Spleen (tissue), 11 donors: ENCODE results near the gene MESP2. TPM values are rescaled to one million over a fixed set of nuclear protein-coding genes. Genes with fewer than 3 reads are reported as not detected.
A peak's percentile ranks its signal among the peaks of the same experiment; 100 is the strongest.
"Not testable (repeated sequence)": the region's sequence is repeated elsewhere in the genome, so short reads cannot be mapped to it uniquely, and the experiment has no call there.

Experiments
- DNase-seq: peaks from one replicate; pipeline ENCODE4 v3.0.0-alpha.2; 2020
- H3K27ac ChIP-seq, 8 donors: fragments of 200-600 bp; sonication (generic) in 7 of 8; 1 replicate in 4 of 8; 2 replicates in 4 of 8; pipeline versions ENCODE4 v1.5.0 to v1.8.0; 2016 to 2021; ENCODE audit warnings: inconsistent platforms in 4 of 8, mild to moderate bottlenecking in 4 of 8, moderate library complexity in 1 of 8
- H3K27me3 ChIP-seq, 7 donors: fragments of 200-600 bp; sonication (generic) in 6 of 7; replicated peaks in 1 of 7; 1 replicate in 4 of 7; 2 replicates in 3 of 7; pipeline versions ENCODE4 v1.5.0 to v1.8.0; 2016 to 2021; ENCODE audit warnings: inconsistent platforms in 3 of 7, mild to moderate bottlenecking in 1 of 7
- H3K36me3 ChIP-seq, 6 donors: fragments of 200-600 bp; sonication (generic) in 5 of 6; 1 replicate in 4 of 6; 2 replicates in 2 of 6; pipeline versions ENCODE4 v1.5.0 to v1.8.0; 2016 to 2021; ENCODE audit warnings: inconsistent platforms in 2 of 6
- H3K4me1 ChIP-seq, 6 donors: fragments of 200-600 bp; sonication (generic) in 5 of 6; 1 replicate in 3 of 6; 2 replicates in 3 of 6; pipeline versions ENCODE4 v1.5.0 to v1.8.0; 2016 to 2021; ENCODE audit warnings: inconsistent platforms in 3 of 6
- H3K4me3 ChIP-seq, 8 donors: fragments of 200-600 bp; sonication (generic) in 7 of 8; 1 replicate in 4 of 8; 2 replicates in 4 of 8; pipeline versions ENCODE4 v1.5.0 to v1.8.0; 2016 to 2021; ENCODE audit warnings: inconsistent platforms in 4 of 8, mild to moderate bottlenecking in 4 of 8, moderate library complexity in 2 of 8
- H3K9me3 ChIP-seq, 8 donors: fragments of 200-600 bp; sonication (generic) in 7 of 8; 1 replicate in 4 of 8; 2 replicates in 4 of 8; pipeline versions ENCODE4 v1.5.0 to v1.8.0; 2016 to 2021; ENCODE audit warnings: inconsistent platforms in 4 of 8
- POLR2A ChIP-seq, 3 donors: fragments of 450-650 bp; IDR thresholded peaks; one replicate each; pipeline ENCODE4 v1.5.1; 2017; ENCODE audit warnings: antibody characterized with exemption in 3 of 3, mild to moderate bottlenecking in 1 of 3
- POLR2AphosphoS5 ChIP-seq, 3 donors: sonication (generic); formaldehyde crosslinking; IDR thresholded peaks; one replicate each; pipeline ENCODE4 v1.5.1; 2017; ENCODE audit warnings: antibody characterized with exemption in 3 of 3
- WGBS, 5 donors: extraction: QIAGEN DNeasy Blood & Tissue Kit in 3 of 5; methylation state at CpG; one replicate each; pipeline versions ENCODE4 v1.1.5 to v1.1.7; 2013 to 2018; 5-methylcytosine and 5-hydroxymethylcytosine counted together
- intact Hi-C: fragments of 100-400 bp; cut with DNase I; formaldehyde crosslinking; loops from one replicate; pipeline ENCODE4 v1.15.0; 2023; ENCODE audit warnings: low total_unique reads
- polyA plus RNA-seq, 3 donors: library from polyadenylated mRNA; stranded (reverse); fragments of 200-250 nt; gene quantifications; one replicate each; pipeline ENCODE4 v1.2.1, GENCODE V29; 2013
- total RNA-seq, 7 donors: library from RNA; depleted of rRNA in 3 of 7; stranded (reverse); fragments of >200 nt in 3 of 7; fragmentation: NEBNext Ultra II Directional in 4 of 7; extraction: Animal tissue kit (Norgen Biotek cat#: 25700) in 4 of 7; gene quantifications; one replicate each; pipeline versions ENCODE4 v1.1.0 to v1.2.1, GENCODE V29; 2016 to 2021
- TF ChIP-seq, protein P1 (sequence below), 11 experiments: fragments of 200-600 bp in 7 of 11; fragments of 450-650 bp in 4 of 11; sonication (generic) in 4 of 11; IDR thresholded peaks in 8 of 11; conservative IDR thresholded peaks in 3 of 11; 1 replicate in 7 of 11; 2 replicates in 4 of 11; pipeline versions ENCODE4 v1.4.0 to v1.8.0; 2016 to 2021; ENCODE audit warnings: antibody characterized with exemption in 11 of 11, inconsistent platforms in 4 of 11, mild to moderate bottlenecking in 1 of 11
- donor health status: healthy with polysubstance abuse.
- donor health status: DM: no; HTN: no; CAD: no; lungs with moderate emphysema.
- donor health status: DM: no; HTN: no; CAD: no.
- donor health status: Bipolar disorder and iron deficiency.
- donor health status: healthy.
- donor health status: DM: no; HTN: no; CAD: no.
- donor health status: DM: yes; HTN: yes; CAD: no.

The MESP2 gene
- total and polyA plus RNA-seq, 10 donors: 0.05 TPM; not detected in 9

DNA sequence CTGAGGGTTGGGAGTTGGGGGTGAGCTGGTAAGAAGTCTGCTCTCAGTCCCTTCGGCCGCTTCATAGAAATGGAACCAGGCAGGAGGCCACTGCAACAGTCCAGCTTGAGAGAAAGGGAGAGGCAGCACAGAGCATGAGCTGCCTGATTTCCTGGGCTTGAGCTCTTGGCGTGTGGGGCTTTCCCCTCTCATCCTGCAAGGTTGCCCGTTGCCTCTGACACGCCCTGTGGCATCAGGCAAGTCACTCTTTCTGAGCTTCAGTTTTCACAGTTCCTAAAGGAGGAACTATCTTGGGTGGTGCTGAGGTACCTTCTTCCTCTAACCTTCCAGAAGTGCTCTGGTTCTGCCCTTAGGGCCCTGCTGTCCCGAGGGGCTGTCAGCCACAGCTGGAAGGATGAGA, 4.9 kb downstream of the MESP2 start:
- Histone ChIP-seq H3K36me3 (peaks cover 0 to 20% (median 0%) of the 10 kb centered on the region in 6 donors), H3K4me3 (no peak overlapping the region), H3K27me3 (peaks cover 0 to 34% (median 8%) of the 10 kb centered on the region in 7 donors), H3K27ac (peak overlapping the region in 3 of 8 donors; percentile 14 to 48 (median 32)), H3K4me1 (peaks cover 0 to 50% (median 29%) of the 10 kb centered on the region in 6 donors), H3K9me3 (no peaks in the 10 kb centered on the region)
- peak; percentile 74 for DNase-seq
- TF ChIP-seq, protein P1, sequence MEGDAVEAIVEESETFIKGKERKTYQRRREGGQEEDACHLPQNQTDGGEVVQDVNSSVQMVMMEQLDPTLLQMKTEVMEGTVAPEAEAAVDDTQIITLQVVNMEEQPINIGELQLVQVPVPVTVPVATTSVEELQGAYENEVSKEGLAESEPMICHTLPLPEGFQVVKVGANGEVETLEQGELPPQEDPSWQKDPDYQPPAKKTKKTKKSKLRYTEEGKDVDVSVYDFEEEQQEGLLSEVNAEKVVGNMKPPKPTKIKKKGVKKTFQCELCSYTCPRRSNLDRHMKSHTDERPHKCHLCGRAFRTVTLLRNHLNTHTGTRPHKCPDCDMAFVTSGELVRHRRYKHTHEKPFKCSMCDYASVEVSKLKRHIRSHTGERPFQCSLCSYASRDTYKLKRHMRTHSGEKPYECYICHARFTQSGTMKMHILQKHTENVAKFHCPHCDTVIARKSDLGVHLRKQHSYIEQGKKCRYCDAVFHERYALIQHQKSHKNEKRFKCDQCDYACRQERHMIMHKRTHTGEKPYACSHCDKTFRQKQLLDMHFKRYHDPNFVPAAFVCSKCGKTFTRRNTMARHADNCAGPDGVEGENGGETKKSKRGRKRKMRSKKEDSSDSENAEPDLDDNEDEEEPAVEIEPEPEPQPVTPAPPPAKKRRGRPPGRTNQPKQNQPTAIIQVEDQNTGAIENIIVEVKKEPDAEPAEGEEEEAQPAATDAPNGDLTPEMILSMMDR (IDR thresholded peaks at IDR 0.05 in 8 of 11, conservative IDR thresholded peaks at IDR 0.05 in 3 of 11): no peak
- TF ChIP-seq POLR2AphosphoS5 (IDR thresholded peaks at IDR 0.05) (no peak), POLR2A (IDR thresholded peaks at IDR 0.05) (no peak)
- intact Hi-C loops: no loop called here
- WGBS, 5 donors: 40 to 65% (median 52%) methylated on average over 6 of the region's 6 CpGs

DNA sequence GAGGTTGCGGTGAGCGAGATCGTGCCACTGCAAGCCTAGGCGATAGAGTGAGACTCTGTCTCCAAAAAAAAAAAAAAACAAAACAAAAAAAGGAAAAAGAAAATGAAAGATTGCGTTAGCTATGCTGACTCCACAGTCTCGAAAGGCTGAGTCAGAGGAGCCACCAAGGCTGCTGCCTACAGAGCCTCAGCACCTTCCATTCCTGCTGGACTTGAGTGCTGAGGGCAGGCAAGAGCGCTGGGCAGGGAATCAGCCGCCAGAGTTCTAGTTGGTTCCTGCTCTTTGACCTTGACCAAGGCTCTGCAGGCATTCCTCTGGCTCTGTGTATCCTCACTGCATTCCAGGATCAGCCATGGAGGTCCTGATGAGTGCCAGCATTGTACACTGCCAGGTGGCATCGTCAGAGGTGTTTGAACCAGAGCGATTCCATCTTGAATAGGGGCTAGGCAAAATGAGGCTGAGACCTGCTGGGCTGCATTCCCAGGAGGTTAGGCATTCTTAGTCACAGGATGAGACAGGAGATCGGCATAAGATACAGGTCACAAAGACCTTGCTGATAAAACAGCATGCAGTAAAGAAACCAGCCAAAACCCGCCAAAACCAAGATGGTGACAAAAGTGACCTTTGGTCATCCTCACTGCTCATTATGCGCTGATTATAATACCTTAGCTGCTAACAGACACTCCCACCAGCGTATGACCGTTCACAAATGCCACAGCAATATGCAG, 5.9 kb downstream of the MESP2 start:
- intact Hi-C loops: no loop called here
- Histone ChIP-seq H3K4me3 (no peak overlapping the region), H3K4me1 (peaks cover 0 to 40% (median 19%) of the 10 kb centered on the region in 6 donors), H3K27me3 (peaks cover 0 to 24% (median 4%) of the 10 kb centered on the region in 7 donors), H3K36me3 (peaks cover 0 to 21% (median 0%) of the 10 kb centered on the region in 6 donors), H3K9me3 (no peaks in the 10 kb centered on the region), H3K27ac (no peak overlapping the region)
- peak; percentile 48 for DNase-seq
- TF ChIP-seq POLR2A (IDR thresholded peaks at IDR 0.05) (no peak), POLR2AphosphoS5 (IDR thresholded peaks at IDR 0.05) (no peak)
- TF ChIP-seq, protein P1 (IDR thresholded peaks at IDR 0.05 in 8 of 11, conservative IDR thresholded peaks at IDR 0.05 in 3 of 11): no peak
- WGBS, 5 donors: 65 to 77% (median 70%) methylated on average over 15 of the region's 15 CpGs

DNA sequence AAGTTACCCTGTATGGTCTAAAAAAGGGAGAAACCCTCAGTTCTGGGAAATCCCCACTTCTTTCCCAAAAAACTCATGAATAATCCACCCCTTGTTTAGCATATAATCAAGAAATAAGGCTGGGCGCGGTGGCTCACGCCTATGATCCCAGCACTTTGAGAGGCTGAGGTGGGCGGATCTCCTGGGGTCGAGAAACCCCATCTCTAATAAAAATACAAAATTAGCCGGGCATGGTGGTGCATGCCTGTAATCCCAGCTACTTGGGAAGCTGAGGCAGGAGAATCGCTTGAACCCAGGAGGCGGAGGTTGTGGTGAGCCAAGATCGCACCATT, 6.5 kb downstream of the MESP2 start:
- H3K9me3 ChIP-seq, H3K27ac ChIP-seq, H3K4me3 ChIP-seq, intact Hi-C loops: not testable (repeated sequence)
- H3K27me3 ChIP-seq: peaks cover 0 to 18% (median 4%) of the 10 kb centered on the region in 7 donors
- 83 to 93% (median 87%) methylated on average over 8 to 9 of the region's 9 CpGs for WGBS, 5 donors
- peak; percentile 47 for DNase-seq
- H3K36me3 ChIP-seq: peaks cover 0 to 23% (median 0%) of the 10 kb centered on the region in 6 donors
- peaks cover 0 to 36% (median 18%) of the 10 kb centered on the region in 6 donors for H3K4me1 ChIP-seq

DNA sequence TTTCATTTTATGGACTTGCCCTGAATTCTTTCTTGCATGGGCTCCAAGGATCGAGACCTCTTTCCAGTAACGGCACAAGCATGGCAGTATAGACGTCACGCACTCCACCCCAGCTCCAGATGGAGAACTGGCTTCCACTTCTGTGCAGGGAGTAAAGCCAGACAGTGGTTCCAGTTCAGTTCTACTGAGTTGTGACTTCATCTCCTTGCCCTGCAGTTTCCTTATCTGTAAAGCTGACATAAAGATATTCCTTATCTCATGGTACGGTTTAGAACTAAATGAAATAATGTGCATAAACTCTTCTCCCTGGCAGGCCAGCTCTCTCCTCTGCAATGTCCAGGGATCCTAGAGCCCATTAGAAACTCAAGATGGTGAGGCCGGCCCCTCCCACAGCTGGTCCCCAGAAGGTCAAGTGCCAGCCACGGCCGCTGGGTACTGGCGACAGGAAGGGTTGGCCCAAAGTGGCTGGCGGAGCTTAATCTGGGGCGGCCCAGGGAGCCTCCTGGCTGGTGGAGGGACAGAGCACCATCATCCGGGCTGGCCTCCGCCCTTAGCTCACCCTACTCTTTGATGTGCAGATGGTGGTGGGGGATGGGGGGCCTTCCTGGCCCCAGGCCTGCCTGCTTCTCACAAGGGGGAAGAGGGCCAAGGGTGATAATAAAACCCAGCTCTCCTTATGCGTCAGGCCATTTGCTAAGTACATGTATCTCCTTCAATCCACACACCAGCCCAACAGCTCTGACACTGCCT, 7.2 kb downstream of the MESP2 start:
- Histone ChIP-seq H3K36me3 (peaks cover 0 to 30% (median 0%) of the 10 kb centered on the region in 6 donors), H3K4me3 (no peak overlapping the region), H3K27ac (no peak overlapping the region), H3K9me3 (peaks cover 0 to 11% (median 7%) of the 10 kb centered on the region in 8 donors), H3K27me3 (peaks cover 0 to 12% (median 0%) of the 10 kb centered on the region in 7 donors), H3K4me1 (peaks cover 0 to 36% (median 18%) of the 10 kb centered on the region in 6 donors)
- DNase-seq: peak; percentile 73
- TF ChIP-seq POLR2AphosphoS5 (IDR thresholded peaks at IDR 0.05) (peak in 1 of 3 donors; percentile 42), POLR2A (IDR thresholded peaks at IDR 0.05) (no peak)
- intact Hi-C loops: no loop called here
- WGBS, 5 donors: 72 to 89% (median 78%) methylated on average over 7 to 14 of the region's 14 CpGs
